HEK293 (cell line): ENCODE measurements around the gene NHEJ1.

Source experiments
- CTCF ChIA-PET: fragments of 350-600 bp; formaldehyde crosslinking; extraction: SDS; loops from one replicate; lab custom pipeline; 2021; ENCODE audit warnings: antibody characterized with exemption; lab: Yijun Ruan, JAX
- POLR2A ChIA-PET: fragments of 300-600 bp; formaldehyde crosslinking; extraction: SDS; loops from one replicate; lab custom pipeline; 2020; ENCODE audit warnings: antibody characterized with exemption, inconsistent platforms; lab: Yijun Ruan, JAX
- H3K27ac ChIP-seq: fragments of 200-500 bp; sonication (Bioruptor generic); 2 replicates; pipeline ENCODE4 v1.5.1; 2014; ENCODE audit warnings: low read depth, low read length, control low read depth, inconsistent platforms; ENCODE audit errors: extremely low read depth
- H3K36me3 ChIP-seq, 2 experiments: fragments of 200-500 bp in 1 of 2; sonication (Bioruptor generic) in 1 of 2; 1 replicate in 1 of 2; 2 replicates in 1 of 2; pipeline ENCODE4 v1.5.1; 2014 to 2017; ENCODE audit warnings: inconsistent platforms in 2 of 2, low read length in 2 of 2; ENCODE audit not compliant: control insufficient read depth in 2 of 2, insufficient read depth in 1 of 2
- H3K4me1 ChIP-seq: fragments of 200-500 bp; sonication (Bioruptor generic); 2 replicates; pipeline ENCODE4 v1.5.1; 2014; ENCODE audit warnings: mild to moderate bottlenecking, low read length, inconsistent platforms; ENCODE audit not compliant: control insufficient read depth, insufficient read depth
- H3K4me3 ChIP-seq: 2 replicates; pipeline ENCODE4 v1.5.1; 2011; ENCODE audit warnings: low read depth, mild to moderate bottlenecking, control low read depth, low read length, moderate library complexity
- H3K9me3 ChIP-seq: fragments of 200-500 bp; sonication (Bioruptor generic); 2 replicates; pipeline ENCODE4 v1.5.1; 2014; ENCODE audit warnings: low read depth, low read length, inconsistent platforms; ENCODE audit not compliant: control insufficient read depth, insufficient read depth
- EGR2 ChIP-seq: fragments of 450-650 bp; formaldehyde crosslinking; IDR thresholded peaks from 2 replicates; pipeline ENCODE4 v1.5.1; 2016; ENCODE audit warnings: low read depth, missing biosample characterization, missing genetic modification characterization
- HOXA7 ChIP-seq: sonication (generic); formaldehyde crosslinking; IDR thresholded peaks from 2 replicates; pipeline ENCODE4 v1.8.1; 2022; ENCODE audit warnings: missing genetic modification reagents, borderline replicate concordance
- HOXD13 ChIP-seq: sonication (generic); formaldehyde crosslinking; IDR thresholded peaks from 2 replicates; pipeline ENCODE4 v1.8.0; 2022; ENCODE audit warnings: missing genetic modification reagents, borderline replicate concordance
- KLF1 ChIP-seq: fragments of 450-650 bp; formaldehyde crosslinking; IDR thresholded peaks from 2 replicates; pipeline ENCODE4 v1.5.1; 2016; ENCODE audit warnings: missing biosample characterization, missing genetic modification characterization
- KLF9 ChIP-seq: fragments of 450-650 bp; formaldehyde crosslinking; IDR thresholded peaks from 2 replicates; pipeline ENCODE4 v1.5.1; 2016; ENCODE audit warnings: missing biosample characterization, missing genetic modification characterization, low read depth
- WT1 ChIP-seq: fragments of 450-650 bp; formaldehyde crosslinking; IDR thresholded peaks from 2 replicates; pipeline ENCODE4 v1.5.1; 2016; ENCODE audit warnings: missing biosample characterization, missing genetic modification characterization
- ZBTB21 ChIP-seq: fragments of 450-650 bp; formaldehyde crosslinking; IDR thresholded peaks from 2 replicates; pipeline ENCODE4 v1.5.1; 2017; ENCODE audit warnings: missing biosample characterization, missing genetic modification characterization
- ZNF121 ChIP-seq: fragments of 450-650 bp; formaldehyde crosslinking; IDR thresholded peaks from 2 replicates; pipeline ENCODE4 v1.5.1; 2016; ENCODE audit warnings: missing biosample characterization, missing genetic modification characterization
- ZNF132 ChIP-seq: fragments of 450-650 bp; formaldehyde crosslinking; IDR thresholded peaks from 2 replicates; pipeline ENCODE4 v1.5.1; 2017; ENCODE audit warnings: missing biosample characterization, missing genetic modification characterization, borderline replicate concordance
- ZNF211 ChIP-seq: fragments of 450-650 bp; formaldehyde crosslinking; IDR thresholded peaks from 2 replicates; pipeline ENCODE4 v1.5.1; 2016; ENCODE audit warnings: low read depth, missing biosample characterization, missing genetic modification characterization
- ZNF24 ChIP-seq: fragments of 450-650 bp; formaldehyde crosslinking; IDR thresholded peaks from 2 replicates; pipeline ENCODE4 v1.5.1; 2016; ENCODE audit warnings: missing biosample characterization, missing genetic modification characterization
- ZNF433 ChIP-seq: fragments of 450-650 bp; formaldehyde crosslinking; IDR thresholded peaks from 2 replicates; pipeline ENCODE4 v1.5.1; 2016; ENCODE audit warnings: missing biosample characterization, missing genetic modification characterization, low read depth
- ZNF585B ChIP-seq: fragments of 450-650 bp; formaldehyde crosslinking; IDR thresholded peaks from 2 replicates; pipeline ENCODE4 v1.5.1; 2016; ENCODE audit warnings: missing biosample characterization, missing genetic modification characterization
- ZNF664 ChIP-seq: fragments of 450-650 bp; formaldehyde crosslinking; IDR thresholded peaks from 2 replicates; pipeline ENCODE4 v1.5.1; 2016; ENCODE audit warnings: missing biosample characterization, missing genetic modification characterization
- ZNF701 ChIP-seq: fragments of 450-650 bp; formaldehyde crosslinking; IDR thresholded peaks from 2 replicates; pipeline ENCODE4 v1.5.1; 2016; ENCODE audit warnings: missing biosample characterization, missing genetic modification characterization
- ZNF830 ChIP-seq: fragments of 450-650 bp; IDR thresholded peaks from 2 replicates; pipeline ENCODE4 v1.5.0; 2018; ENCODE audit warnings: missing biosample characterization, missing genetic modification characterization, low read depth, mild to moderate bottlenecking, moderate library complexity
- ZSCAN23 ChIP-seq: fragments of 450-650 bp; formaldehyde crosslinking; IDR thresholded peaks from 2 replicates; pipeline ENCODE4 v1.5.1; 2016; ENCODE audit warnings: missing biosample characterization, missing genetic modification characterization
- TF ChIP-seq, protein P1 (sequence below): fragments of 450-650 bp; formaldehyde crosslinking; IDR thresholded peaks from 2 replicates; pipeline ENCODE4 v1.5.1; 2016; ENCODE audit warnings: missing biosample characterization, missing genetic modification characterization
- TF ChIP-seq, protein P2 (sequence below): fragments of 450-650 bp; formaldehyde crosslinking; optimal IDR thresholded peaks from 2 replicates; pipeline ENCODE3; 2016; ENCODE audit warnings: missing biosample characterization, mild to moderate bottlenecking, missing genetic modification characterization
- TF ChIP-seq, protein P3 (sequence below): fragments of 450-650 bp; formaldehyde crosslinking; IDR thresholded peaks from 2 replicates; pipeline ENCODE4 v1.5.1; 2016; ENCODE audit warnings: missing biosample characterization, missing genetic modification characterization
- TF ChIP-seq, protein P4 (sequence below): fragments of 450-650 bp; IDR thresholded peaks from 2 replicates; pipeline ENCODE4 v1.5.1; 2018; ENCODE audit warnings: missing biosample characterization, missing genetic modification characterization
- TF ChIP-seq, protein P5 (sequence below): fragments of 450-650 bp; formaldehyde crosslinking; IDR thresholded peaks from 2 replicates; pipeline ENCODE4 v1.5.1; 2016; ENCODE audit warnings: missing biosample characterization, missing genetic modification characterization, low read depth

The NHEJ1 gene

DNA sequence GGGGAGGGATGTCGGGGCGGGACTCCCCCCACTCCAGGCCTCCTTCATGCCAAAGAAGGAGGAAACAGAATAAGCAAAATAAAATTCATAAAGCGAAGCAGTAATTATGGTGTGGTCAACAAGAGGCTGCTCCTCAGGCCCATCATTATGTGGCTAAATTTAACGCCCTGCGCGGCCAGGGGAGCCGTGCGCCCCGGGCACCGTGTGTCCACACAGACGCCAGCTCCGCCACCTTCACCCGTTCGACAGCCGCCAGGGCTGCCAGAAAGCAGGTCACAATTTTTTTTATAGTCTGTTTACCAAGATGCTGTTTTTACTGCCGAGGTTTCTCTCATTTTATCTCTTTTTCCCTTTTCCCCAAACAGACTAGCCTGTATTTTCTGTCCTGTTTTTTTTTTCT is 31.0 kb downstream of the NHEJ1 start (continued):
- TF ChIP-seq ZNF664 (tag by site-specific recombination): no peak
- TF ChIP-seq, protein P1, sequence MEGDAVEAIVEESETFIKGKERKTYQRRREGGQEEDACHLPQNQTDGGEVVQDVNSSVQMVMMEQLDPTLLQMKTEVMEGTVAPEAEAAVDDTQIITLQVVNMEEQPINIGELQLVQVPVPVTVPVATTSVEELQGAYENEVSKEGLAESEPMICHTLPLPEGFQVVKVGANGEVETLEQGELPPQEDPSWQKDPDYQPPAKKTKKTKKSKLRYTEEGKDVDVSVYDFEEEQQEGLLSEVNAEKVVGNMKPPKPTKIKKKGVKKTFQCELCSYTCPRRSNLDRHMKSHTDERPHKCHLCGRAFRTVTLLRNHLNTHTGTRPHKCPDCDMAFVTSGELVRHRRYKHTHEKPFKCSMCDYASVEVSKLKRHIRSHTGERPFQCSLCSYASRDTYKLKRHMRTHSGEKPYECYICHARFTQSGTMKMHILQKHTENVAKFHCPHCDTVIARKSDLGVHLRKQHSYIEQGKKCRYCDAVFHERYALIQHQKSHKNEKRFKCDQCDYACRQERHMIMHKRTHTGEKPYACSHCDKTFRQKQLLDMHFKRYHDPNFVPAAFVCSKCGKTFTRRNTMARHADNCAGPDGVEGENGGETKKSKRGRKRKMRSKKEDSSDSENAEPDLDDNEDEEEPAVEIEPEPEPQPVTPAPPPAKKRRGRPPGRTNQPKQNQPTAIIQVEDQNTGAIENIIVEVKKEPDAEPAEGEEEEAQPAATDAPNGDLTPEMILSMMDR (tag by site-specific recombination): no peak

DNA sequence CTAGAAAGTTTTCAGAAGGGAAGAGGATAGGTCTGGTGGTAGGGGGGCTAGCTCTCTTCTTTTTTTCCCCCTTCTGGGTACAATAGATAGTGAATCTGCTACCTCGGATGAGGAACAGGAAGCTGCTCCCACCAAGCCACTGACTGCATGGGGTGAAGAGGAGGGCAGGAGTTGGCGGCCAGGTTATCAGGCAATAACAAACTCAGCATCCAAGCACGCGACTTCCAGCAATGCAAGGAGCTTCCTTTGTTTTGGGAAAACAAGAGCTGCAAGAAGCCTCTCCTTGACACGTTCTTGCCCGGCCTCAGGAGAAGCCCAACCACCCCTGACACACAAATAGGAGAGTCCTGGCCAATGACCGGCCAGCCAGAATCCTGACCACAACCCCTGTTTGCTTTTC is 32.2 kb downstream of the NHEJ1 start:
- H3K27ac ChIP-seq: no peak overlapping the region
- H3K9me3 ChIP-seq: no peaks in the 10 kb centered on the region
- ChIA-PET CTCF (interaction anchor here (0.6 to 9.1 kb wide), 9 partner anchors 9 to 404 kb away, joined by 3 to 79 read pairs (median 4); no protein-coding TSS in a partner anchor), POLR2A (no interaction called here)
- no peak overlapping the region for H3K4me3 ChIP-seq
- no peaks in the 10 kb centered on the region for H3K36me3 ChIP-seq
- H3K4me1 ChIP-seq: peaks cover 45% of the 10 kb centered on the region
- TF ChIP-seq ZNF121 (tag by site-specific recombination): no peak
- no peak for TF ChIP-seq KLF1 (tag by site-specific recombination)
- TF ChIP-seq ZNF433 (tag by site-specific recombination): no peak
- TF ChIP-seq ZSCAN23 (tag by site-specific recombination): no peak
- TF ChIP-seq, protein P2, sequence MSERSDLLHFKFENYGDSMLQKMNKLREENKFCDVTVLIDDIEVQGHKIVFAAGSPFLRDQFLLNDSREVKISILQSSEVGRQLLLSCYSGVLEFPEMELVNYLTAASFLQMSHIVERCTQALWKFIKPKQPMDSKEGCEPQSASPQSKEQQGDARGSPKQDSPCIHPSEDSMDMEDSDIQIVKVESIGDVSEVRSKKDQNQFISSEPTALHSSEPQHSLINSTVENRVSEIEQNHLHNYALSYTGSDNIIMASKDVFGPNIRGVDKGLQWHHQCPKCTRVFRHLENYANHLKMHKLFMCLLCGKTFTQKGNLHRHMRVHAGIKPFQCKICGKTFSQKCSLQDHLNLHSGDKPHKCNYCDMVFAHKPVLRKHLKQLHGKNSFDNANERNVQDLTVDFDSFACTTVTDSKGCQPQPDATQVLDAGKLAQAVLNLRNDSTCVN (tag by site-specific recombination): no peak
- TF ChIP-seq EGR2 (tag by site-specific recombination): no peak
- TF ChIP-seq WT1 (tag by site-specific recombination): no peak
- TF ChIP-seq ZBTB21 (tag by site-specific recombination): no peak
- no peak for TF ChIP-seq HOXD13 (CRISPR knock-in tag)
- TF ChIP-seq, protein P3, sequence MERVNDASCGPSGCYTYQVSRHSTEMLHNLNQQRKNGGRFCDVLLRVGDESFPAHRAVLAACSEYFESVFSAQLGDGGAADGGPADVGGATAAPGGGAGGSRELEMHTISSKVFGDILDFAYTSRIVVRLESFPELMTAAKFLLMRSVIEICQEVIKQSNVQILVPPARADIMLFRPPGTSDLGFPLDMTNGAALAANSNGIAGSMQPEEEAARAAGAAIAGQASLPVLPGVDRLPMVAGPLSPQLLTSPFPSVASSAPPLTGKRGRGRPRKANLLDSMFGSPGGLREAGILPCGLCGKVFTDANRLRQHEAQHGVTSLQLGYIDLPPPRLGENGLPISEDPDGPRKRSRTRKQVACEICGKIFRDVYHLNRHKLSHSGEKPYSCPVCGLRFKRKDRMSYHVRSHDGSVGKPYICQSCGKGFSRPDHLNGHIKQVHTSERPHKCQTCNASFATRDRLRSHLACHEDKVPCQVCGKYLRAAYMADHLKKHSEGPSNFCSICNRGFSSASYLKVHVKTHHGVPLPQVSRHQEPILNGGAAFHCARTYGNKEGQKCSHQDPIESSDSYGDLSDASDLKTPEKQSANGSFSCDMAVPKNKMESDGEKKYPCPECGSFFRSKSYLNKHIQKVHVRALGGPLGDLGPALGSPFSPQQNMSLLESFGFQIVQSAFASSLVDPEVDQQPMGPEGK (tag by site-specific recombination): no peak
- TF ChIP-seq ZNF830: no peak
- no peak for TF ChIP-seq ZNF701 (tag by site-specific recombination)
- no peak for TF ChIP-seq ZNF211 (tag by site-specific recombination)
- TF ChIP-seq ZNF24 (tag by site-specific recombination): no peak
- TF ChIP-seq HOXA7 (CRISPR knock-in tag): no peak
- TF ChIP-seq KLF9 (tag by site-specific recombination): no peak
- TF ChIP-seq, protein P4, sequence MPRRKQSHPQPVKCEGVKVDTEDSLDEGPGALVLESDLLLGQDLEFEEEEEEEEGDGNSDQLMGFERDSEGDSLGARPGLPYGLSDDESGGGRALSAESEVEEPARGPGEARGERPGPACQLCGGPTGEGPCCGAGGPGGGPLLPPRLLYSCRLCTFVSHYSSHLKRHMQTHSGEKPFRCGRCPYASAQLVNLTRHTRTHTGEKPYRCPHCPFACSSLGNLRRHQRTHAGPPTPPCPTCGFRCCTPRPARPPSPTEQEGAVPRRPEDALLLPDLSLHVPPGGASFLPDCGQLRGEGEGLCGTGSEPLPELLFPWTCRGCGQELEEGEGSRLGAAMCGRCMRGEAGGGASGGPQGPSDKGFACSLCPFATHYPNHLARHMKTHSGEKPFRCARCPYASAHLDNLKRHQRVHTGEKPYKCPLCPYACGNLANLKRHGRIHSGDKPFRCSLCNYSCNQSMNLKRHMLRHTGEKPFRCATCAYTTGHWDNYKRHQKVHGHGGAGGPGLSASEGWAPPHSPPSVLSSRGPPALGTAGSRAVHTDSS: no peak
- no peak for TF ChIP-seq ZNF132
- TF ChIP-seq, protein P5, sequence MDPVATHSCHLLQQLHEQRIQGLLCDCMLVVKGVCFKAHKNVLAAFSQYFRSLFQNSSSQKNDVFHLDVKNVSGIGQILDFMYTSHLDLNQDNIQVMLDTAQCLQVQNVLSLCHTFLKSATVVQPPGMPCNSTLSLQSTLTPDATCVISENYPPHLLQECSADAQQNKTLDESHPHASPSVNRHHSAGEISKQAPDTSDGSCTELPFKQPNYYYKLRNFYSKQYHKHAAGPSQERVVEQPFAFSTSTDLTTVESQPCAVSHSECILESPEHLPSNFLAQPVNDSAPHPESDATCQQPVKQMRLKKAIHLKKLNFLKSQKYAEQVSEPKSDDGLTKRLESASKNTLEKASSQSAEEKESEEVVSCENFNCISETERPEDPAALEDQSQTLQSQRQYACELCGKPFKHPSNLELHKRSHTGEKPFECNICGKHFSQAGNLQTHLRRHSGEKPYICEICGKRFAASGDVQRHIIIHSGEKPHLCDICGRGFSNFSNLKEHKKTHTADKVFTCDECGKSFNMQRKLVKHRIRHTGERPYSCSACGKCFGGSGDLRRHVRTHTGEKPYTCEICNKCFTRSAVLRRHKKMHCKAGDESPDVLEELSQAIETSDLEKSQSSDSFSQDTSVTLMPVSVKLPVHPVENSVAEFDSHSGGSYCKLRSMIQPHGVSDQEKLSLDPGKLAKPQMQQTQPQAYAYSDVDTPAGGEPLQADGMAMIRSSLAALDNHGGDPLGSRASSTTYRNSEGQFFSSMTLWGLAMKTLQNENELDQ (tag by site-specific recombination): no peak
- no peak for TF ChIP-seq ZNF585B (tag by site-specific recombination)
